HG03521 (cell line): ENCODE measurements around the gene PDE8B.

Source experiments
- ATAC-seq: cut with Tn5 transposase; IDR thresholded peaks from one replicate; pipeline ENCODE4 v1.9.1; 2021; ENCODE audit warnings: mild to moderate bottlenecking, moderate library complexity; ENCODE audit not compliant: unreplicated experiment

PDE8B gene

GRCh38 chr5:77282337-77283027 lies 72.0 kb downstream of the PDE8B start:
- no peak for ATAC-seq

DNA sequence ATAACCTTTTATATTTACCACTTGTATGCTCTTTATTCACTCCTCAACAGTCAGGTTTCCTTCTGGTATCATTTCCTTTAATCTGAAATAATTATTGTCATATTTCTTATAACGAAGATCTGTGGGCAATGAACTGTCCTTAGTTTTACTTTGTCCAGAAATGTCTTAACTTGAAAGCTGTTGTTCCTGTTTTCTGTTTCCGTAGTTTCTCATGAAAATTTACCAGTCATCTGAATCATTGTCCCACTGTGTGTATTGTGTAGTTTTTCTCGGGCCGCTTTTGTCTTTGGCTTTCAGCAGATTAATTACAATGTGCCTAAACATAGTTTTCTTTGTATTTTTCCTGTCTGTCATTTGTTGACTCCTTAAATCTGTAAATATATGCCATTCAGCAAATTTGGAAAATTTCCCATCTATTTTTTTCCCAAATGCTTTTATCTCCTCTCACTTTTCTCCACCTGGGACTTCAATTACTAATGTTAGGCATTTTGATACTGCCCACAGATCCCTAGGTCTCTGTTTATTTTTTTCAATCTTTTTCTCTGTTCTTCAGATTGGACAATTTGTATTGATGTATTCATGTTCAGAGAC lies 74.9 kb downstream of the PDE8B start:
- no peak for ATAC-seq

GRCh38 chr5:77292026-77292757 lies 81.7 kb downstream of the PDE8B start:
- ATAC-seq, result no peak

GRCh38 chr5:77294185-77294584 lies 83.7 kb downstream of the PDE8B start:
- ATAC-seq, result no peak

DNA sequence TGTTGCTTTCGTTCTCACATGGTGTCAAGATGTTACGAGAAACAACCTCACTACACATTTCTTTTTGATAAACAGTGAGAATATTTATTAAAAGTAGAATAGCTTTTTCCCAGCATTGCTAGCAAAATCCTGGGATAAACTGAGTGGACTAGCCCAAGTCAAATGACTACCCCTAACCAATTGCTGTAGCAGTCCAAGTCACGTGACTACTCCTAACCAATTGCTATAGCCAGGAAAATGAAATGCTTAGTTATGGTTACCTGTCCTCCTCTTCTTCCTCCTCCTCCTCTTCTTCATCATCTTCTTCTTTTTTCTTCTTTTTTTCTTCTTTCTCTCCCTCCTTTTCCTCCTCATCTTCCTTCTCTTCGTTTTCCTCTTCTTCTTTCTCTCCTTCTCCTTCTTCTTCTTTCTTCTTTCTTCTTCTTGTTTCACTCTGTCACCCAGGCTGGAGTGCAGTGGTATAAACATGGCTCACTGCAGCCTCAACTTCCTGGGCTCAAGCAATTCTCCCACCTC lies 85.4 kb downstream of the PDE8B start:
- no peak for ATAC-seq

GRCh38 chr5:77298146-77298545 lies 87.7 kb downstream of the PDE8B start:
- no peak for ATAC-seq

- ATAC-seq, result no peak
Observed at GRCh38 chr5:77300451-77300850, 90.0 kb downstream of the PDE8B start.

DNA sequence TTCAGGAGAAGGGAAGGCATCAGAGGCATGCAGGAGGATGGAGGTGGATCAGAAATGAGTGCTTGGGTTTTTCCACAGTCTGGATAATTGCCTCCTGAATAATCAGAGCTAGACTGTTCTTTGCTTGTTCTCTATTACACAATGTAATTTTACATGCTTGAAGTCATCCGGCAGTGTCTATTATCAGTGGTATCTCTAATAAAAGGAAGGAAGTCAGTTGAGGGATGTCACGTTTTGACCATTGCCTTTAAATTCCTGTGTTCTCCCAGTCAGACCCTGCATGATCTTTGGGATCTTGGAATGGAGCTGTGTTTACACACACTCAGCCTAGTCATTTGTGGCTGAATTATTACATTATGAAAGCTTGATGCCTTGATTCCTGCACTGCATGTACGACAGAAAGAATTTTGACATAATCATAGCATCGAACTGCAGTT lies 91.0 kb downstream of the PDE8B start:
- ATAC-seq, result no peak

- ATAC-seq, result no peak
Observed at GRCh38 chr5:77302247-77302646, 91.8 kb downstream of the PDE8B start.

GRCh38 chr5:77302653-77303052 lies 92.2 kb downstream of the PDE8B start:
- ATAC-seq, result no peak

DNA sequence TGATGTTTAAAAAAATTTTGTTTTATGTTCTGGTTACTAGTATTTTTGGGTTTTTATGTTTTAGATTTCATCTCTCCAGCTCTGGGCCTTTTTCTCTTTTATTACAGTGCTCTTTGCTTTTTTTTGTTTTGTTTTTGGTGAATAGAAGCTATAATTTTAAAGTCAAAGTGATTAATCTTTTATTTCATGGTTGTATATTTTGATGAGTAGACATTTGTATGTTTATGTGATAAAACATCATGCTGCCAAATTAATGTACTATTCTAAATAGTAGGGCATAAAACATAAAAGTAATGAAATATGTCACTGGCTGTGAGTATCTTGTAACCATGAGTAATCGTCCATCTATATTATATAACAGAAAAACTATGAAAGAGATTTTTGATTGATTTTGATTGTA lies 93.9 kb downstream of the PDE8B start:
- no peak for ATAC-seq

GRCh38 chr5:77305222-77305846 lies 94.9 kb downstream of the PDE8B start:
- no peak for ATAC-seq

DNA sequence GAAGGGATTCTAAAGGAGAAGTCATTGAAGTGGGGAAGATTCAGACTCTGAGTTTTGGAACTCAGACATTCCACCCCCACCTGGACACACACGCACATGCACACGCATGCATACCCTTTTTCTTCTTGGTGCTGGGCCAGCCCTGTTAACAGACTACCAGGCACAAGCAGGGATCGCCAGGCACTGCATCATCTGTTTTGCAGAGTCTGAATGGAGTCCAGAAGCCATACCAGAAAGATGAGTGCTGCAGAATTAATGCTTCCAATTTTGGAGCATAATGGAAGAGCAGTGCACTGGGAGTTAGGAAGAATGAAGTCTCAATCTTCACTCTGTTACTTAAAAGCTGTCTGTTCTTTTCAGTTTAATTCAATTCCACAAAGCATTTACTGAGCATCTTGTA lies 95.5 kb downstream of the PDE8B start:
- ATAC-seq, result no peak

DNA sequence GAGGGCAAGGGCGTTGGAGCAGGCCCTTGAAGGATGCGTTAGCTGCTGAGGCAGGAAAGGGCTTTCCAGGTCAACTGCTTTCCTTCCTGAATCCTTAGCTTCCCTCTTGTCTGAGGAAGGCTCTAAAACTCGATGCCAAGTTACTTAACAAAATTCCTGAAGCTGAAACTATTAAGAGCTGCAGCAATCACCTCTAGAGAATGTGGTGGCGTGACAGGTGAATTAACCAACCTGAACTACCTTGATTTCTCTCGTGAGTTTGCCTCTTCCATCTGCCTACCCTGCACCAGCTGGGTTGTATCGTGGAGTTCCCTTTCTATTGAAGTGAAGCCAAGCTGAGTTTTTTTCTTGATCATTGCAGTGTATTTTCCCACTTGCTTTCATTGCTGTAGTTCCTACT lies 96.1 kb downstream of the PDE8B start:
- ATAC-seq, result no peak

DNA sequence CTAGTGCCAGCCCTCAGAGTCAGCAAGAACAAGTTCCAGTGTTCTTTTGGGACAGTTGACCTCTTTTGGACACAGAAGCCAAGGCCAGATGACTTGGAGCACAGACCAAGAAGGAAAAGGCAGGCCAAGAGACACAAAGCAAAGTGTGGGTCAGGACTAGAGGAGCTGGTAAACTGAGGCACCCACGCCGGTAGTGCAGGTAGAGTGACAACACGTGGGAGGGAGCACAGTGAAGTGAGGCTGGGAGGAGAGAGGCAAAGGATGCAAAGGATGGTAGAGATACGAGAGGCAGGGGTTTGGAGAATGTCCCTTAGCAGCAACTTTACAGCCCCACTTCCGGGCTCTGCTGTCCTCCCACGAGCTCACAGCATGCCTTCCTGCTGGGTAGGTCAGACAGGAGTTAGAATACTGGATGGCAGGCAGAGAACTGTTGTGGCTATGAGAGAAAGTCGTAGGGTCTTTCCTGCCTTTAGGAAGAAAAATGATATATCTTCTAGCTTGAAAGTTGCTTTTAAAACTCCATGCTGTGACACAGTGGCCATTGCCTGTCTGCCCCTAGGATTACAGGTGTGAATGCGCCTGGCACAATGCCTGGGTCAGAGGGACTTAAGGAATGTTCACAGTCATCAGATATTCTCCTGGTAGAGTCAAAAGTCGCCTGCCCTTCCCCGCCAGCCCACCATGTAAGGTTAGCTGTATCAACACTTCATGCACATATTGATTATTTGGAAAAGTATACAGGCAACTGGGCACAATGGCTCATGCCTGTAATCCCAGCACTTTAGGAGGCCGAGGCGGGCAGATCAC lies 97.9 kb downstream of the PDE8B start:
- no peak for ATAC-seq

- no peak for ATAC-seq
Observed at GRCh38 chr5:77309140-77309539, 98.7 kb downstream of the PDE8B start.

GRCh38 chr5:77310494-77311213 lies 100.2 kb downstream of the PDE8B start:
- ATAC-seq, result no peak

GRCh38 chr5:77311214-77311571 lies 100.7 kb downstream of the PDE8B start:
- ATAC-seq, result no peak

- ATAC-seq, result no peak
Observed at GRCh38 chr5:77312413-77312812, 101.9 kb downstream of the PDE8B start.
